A673 (cell line): Measurements from ENCODE around the gene TRRAP. TPM values are rescaled to one million over a fixed set of nuclear protein-coding genes. Genes with fewer than 3 reads are reported as not detected.

Experiments
- BruUV-seq: library from RNA; stranded (reverse); fragments of 400-500 nt; replicated peaks from 2 replicates; lab custom pipeline; 2021; lab: Mats Ljungman, UMichigan
- CTCF ChIA-PET: fragments of 300-600 bp; sonication (Branson Sonifier 250); formaldehyde crosslinking; loops from one replicate; lab custom pipeline; 2022; ENCODE audit warnings: antibody characterized with exemption; lab: Charles Lee
- POLR2A ChIA-PET: fragments of 300-600 bp; sonication (Branson Sonifier 250); formaldehyde crosslinking; loops from one replicate; lab custom pipeline; 2022; ENCODE audit warnings: antibody characterized with exemption; ENCODE audit not compliant: low non-redundant PET; lab: Charles Lee
- DNase-seq: peaks from one replicate; pipeline ENCODE4 v3.0.0-alpha.2; 2015; ENCODE audit warnings: low spot score
- H3K27ac ChIP-seq: fragments of 200-600 bp; sonication (generic); 2 replicates; pipeline ENCODE4 v1.5.1; 2016; ENCODE audit warnings: mixed run types, low read depth, mild to moderate bottlenecking, mixed read lengths, antibody characterized with exemption, low read length; ENCODE audit not compliant: poor library complexity, severe bottlenecking
- H3K27me3 ChIP-seq: fragments of 200-600 bp; sonication (generic); replicated peaks from 2 replicates; pipeline ENCODE4 v1.6.1; 2017; ENCODE audit warnings: mixed run types, low read depth, mild to moderate bottlenecking, mixed read lengths, antibody characterized with exemption, low read length; ENCODE audit not compliant: insufficient read depth, poor library complexity
- H3K36me3 ChIP-seq: fragments of 200-600 bp; sonication (generic); 2 replicates; pipeline ENCODE4 v1.6.1; 2016; ENCODE audit warnings: mixed run types, mild to moderate bottlenecking, mixed read lengths, antibody characterized with exemption, low read length; ENCODE audit not compliant: insufficient read depth, poor library complexity, severe bottlenecking
- H3K4me1 ChIP-seq: fragments of 200-600 bp; sonication (generic); 2 replicates; pipeline ENCODE4 v1.6.1; 2017; ENCODE audit warnings: mixed run types, mild to moderate bottlenecking, mixed read lengths, antibody characterized with exemption, low read length; ENCODE audit not compliant: insufficient read depth, poor library complexity, severe bottlenecking
- H3K4me3 ChIP-seq: fragments of 200-600 bp; sonication (generic); 2 replicates; pipeline ENCODE4 v1.5.1; 2016; ENCODE audit warnings: low read depth, mixed run types, mild to moderate bottlenecking, mixed read lengths, low read length; ENCODE audit not compliant: poor library complexity, severe bottlenecking
- H3K9me3 ChIP-seq: fragments of 200-600 bp; sonication (generic); 2 replicates; pipeline ENCODE4 v1.6.1; 2016; ENCODE audit warnings: mixed run types, low read depth, mild to moderate bottlenecking, mixed read lengths, antibody characterized with exemption, low read length; ENCODE audit not compliant: poor library complexity, severe bottlenecking
- CTCF ChIP-seq: fragments of 300-800, 200-600 bp; sonication (generic); conservative IDR thresholded peaks from 2 replicates; pipeline ENCODE4 v1.5.1; 2017; ENCODE audit warnings: low read depth, mild to moderate bottlenecking, antibody characterized with exemption, low read length, moderate library complexity, mixed read lengths
- EZH2 ChIP-seq: fragments of 200-600 bp; sonication (generic); IDR thresholded peaks from 2 replicates; pipeline ENCODE4 v1.6.1; 2017; ENCODE audit warnings: borderline replicate concordance, low read depth, mild to moderate bottlenecking, mixed read lengths, antibody characterized with exemption, low read length; ENCODE audit not compliant: poor library complexity, severe bottlenecking
- intact Hi-C: fragments of 100-400 bp; cut with micrococcal nuclease; formaldehyde crosslinking; loops from one replicate; pipeline ENCODE4 v1.10.0; 2022; ENCODE audit not compliant: unreplicated experiment
- total RNA-seq: library from RNA; stranded (reverse); gene quantifications from 2 replicates; pipeline ENCODE4 v1.2.3, GENCODE V29; 2021

TRRAP gene
- total RNA-seq, 1 experiment from 2014 or later = 50.2 TPM

GRCh38 chr7:98837630-98837972 is 40.7 kb upstream of the TRRAP start:
- intact Hi-C loops = no loop called here
- peaks cover 10% of the 10 kb centered on the region for H3K4me1 ChIP-seq
- no peak for DNase-seq
- CTCF ChIA-PET = no interaction called here
- no TSS peak for BruUV-seq
- no peak overlapping the region for H3K4me3 ChIP-seq
- H3K9me3 ChIP-seq = no peaks in the 10 kb centered on the region
- no peaks in the 10 kb centered on the region for H3K36me3 ChIP-seq
- H3K27ac ChIP-seq = no peak overlapping the region
- H3K27me3 ChIP-seq = no peaks in the 10 kb centered on the region
- POLR2A ChIA-PET = no interaction called here
- TF ChIP-seq EZH2 (no peak), CTCF (no peak)

GRCh38 chr7:98840096-98840495 is 38.2 kb upstream of the TRRAP start:
- Histone ChIP-seq H3K36me3 (no peaks in the 10 kb centered on the region), H3K4me1 (peaks cover 10% of the 10 kb centered on the region), H3K27me3 (no peaks in the 10 kb centered on the region), H3K9me3 (no peaks in the 10 kb centered on the region), H3K4me3 (no peak overlapping the region), H3K27ac (no peak overlapping the region)
- TF ChIP-seq CTCF (no peak), EZH2 (no peak)
- no TSS peak for BruUV-seq
- intact Hi-C loops = loop anchor here (5.0 kb wide), 3 partner anchors 93 to 818 kb away; no protein-coding TSS in a partner anchor
- DNase-seq = no peak
- ChIA-PET CTCF (no interaction called here), POLR2A (no interaction called here)

- no TSS peak for BruUV-seq
- peaks cover 10% of the 10 kb centered on the region for H3K4me1 ChIP-seq
- ChIA-PET CTCF (no interaction called here), POLR2A (no interaction called here)
- no peaks in the 10 kb centered on the region for H3K27me3 ChIP-seq
- H3K9me3 ChIP-seq = no peaks in the 10 kb centered on the region
- TF ChIP-seq CTCF (no peak), EZH2 (no peak)
- H3K27ac ChIP-seq = no peak overlapping the region
- H3K36me3 ChIP-seq = no peaks in the 10 kb centered on the region
- DNase-seq = no peak
- no peak overlapping the region for H3K4me3 ChIP-seq
- intact Hi-C loops = loop anchor here (1.0 to 5.0 kb wide), 4 partner anchors 93 to 818 kb away; no protein-coding TSS in a partner anchor
These were observed 37.6 kb upstream of the TRRAP start for GRCh38 chr7:98840722-98841121.
